ENCODE measurements around the gene NBPF1. TPM values are rescaled to one million over a fixed set of nuclear protein-coding genes. Genes with fewer than 3 reads are reported as not detected.
"Not testable (repeated sequence)": the region's sequence is repeated elsewhere in the genome, so short reads cannot be mapped to it uniquely, and the experiment has no call there.

Gene NBPF1
- total RNA-seq, 1 experiment from 2014 or later = 46.0 TPM

DNA sequence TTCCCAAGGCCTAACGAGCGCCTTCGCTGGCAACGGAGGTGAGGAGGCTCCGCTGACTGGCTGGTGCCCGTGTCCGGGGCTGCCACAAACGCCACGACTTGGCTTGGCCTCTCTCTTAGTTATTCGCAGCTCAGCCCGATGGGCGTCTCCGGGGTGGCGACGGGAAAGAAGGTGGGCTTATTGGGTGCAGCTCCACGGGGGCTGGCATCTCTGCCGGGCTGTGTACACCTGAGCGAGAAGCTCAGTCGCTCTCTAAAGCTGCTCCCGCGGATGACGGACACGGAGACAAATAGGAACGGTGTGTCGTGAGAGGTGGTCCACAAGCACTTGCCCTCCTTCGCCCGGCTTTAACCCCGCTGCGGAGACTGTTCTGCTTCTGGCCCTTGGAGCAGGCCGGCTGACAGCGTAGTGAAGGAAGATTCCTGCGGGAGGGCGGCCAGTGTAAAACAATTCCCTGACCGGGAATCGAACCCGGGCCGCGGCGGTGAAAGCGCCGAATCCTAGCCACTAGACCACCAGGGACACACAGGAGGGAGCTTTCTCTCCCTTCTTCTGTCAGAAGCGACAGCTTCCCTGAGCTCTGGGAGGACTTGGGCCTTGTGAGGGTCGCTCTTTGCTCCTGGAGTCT is 78.4 kb downstream of the NBPF1 start:
- POLR2A ChIA-PET; H3K79me2 ChIP-seq (ENCODE audit: insufficient read depth, low read length); H3K9me3 ChIP-seq (ENCODE audit: control insufficient read depth in 1 of 2, insufficient read depth in 1 of 2, low read depth in 1 of 2, low read length in 2 of 2); H3K4me1 ChIP-seq (ENCODE audit: control insufficient read depth in 1 of 2, insufficient read depth in 2 of 2, low read length in 2 of 2); H3K27ac ChIP-seq (ENCODE audit: low read depth, low read length); H3K36me3 ChIP-seq (ENCODE audit: control insufficient read depth in 1 of 2, insufficient read depth in 2 of 2, low read length in 2 of 2); H3K9me2 ChIP-seq (ENCODE audit: insufficient read depth); H3K27me3 ChIP-seq (ENCODE audit: insufficient read depth, low read length); H2AFZ ChIP-seq (ENCODE audit: low read depth, low read length, poor library complexity, severe bottlenecking); H4K20me1 ChIP-seq (ENCODE audit: insufficient read depth); H3K9ac ChIP-seq (ENCODE audit: low read length); CTCF ChIA-PET; intact Hi-C loops (cut with micrococcal nuclease): not testable (repeated sequence)
- Histone ChIP-seq H3K4me3 (replicated peaks in 1 of 2; ENCODE audit: low read depth in 1 of 2, low read length in 2 of 2) (0 out of 4 replicates have a peak overlapping the region, but pooled peaks of 1 of the 2 experiments have one; percentile 20), H3K4me2 (ENCODE audit: low read length) (peak overlapping the region; percentile 39)
- BruUV-seq (replicated peaks) = TSS peak; percentile 100
- RAD21 ChIA-PET (ENCODE audit: low non-redundant PET in 1 of 2, low total read pairs in 2 of 2, uncharacterized antibody in 2 of 2, unreplicated experiment in 2 of 2) = interaction anchor here in 1 of 2 experiments (0.5 kb wide), 1 partner anchor 345 kb away, joined by 6 read pairs; no protein-coding TSS in a partner anchor
- peak; percentile 76 for DNase-seq (ENCODE audit: low read depth, low spot score)
- peak; percentile 92 for ATAC-seq
- 0 out of 2 replicates have a peak, but pooled peaks have one; percentile 23 for TF ChIP-seq CBX3 (IDR thresholded peaks at IDR 0.05; ENCODE audit: low read depth)
- TF ChIP-seq, protein P1, sequence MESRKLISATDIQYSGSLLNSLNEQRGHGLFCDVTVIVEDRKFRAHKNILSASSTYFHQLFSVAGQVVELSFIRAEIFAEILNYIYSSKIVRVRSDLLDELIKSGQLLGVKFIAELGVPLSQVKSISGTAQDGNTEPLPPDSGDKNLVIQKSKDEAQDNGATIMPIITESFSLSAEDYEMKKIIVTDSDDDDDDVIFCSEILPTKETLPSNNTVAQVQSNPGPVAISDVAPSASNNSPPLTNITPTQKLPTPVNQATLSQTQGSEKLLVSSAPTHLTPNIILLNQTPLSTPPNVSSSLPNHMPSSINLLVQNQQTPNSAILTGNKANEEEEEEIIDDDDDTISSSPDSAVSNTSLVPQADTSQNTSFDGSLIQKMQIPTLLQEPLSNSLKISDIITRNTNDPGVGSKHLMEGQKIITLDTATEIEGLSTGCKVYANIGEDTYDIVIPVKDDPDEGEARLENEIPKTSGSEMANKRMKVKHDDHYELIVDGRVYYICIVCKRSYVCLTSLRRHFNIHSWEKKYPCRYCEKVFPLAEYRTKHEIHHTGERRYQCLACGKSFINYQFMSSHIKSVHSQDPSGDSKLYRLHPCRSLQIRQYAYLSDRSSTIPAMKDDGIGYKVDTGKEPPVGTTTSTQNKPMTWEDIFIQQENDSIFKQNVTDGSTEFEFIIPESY (IDR thresholded peaks at IDR 0.05; ENCODE audit: extremely low read depth, insufficient replicate concordance, low read length) = peak; percentile 10
- TF ChIP-seq, protein P2, sequence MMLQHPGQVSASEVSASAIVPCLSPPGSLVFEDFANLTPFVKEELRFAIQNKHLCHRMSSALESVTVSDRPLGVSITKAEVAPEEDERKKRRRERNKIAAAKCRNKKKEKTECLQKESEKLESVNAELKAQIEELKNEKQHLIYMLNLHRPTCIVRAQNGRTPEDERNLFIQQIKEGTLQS (IDR thresholded peaks at IDR 0.05) = peak; percentile 88

DNA sequence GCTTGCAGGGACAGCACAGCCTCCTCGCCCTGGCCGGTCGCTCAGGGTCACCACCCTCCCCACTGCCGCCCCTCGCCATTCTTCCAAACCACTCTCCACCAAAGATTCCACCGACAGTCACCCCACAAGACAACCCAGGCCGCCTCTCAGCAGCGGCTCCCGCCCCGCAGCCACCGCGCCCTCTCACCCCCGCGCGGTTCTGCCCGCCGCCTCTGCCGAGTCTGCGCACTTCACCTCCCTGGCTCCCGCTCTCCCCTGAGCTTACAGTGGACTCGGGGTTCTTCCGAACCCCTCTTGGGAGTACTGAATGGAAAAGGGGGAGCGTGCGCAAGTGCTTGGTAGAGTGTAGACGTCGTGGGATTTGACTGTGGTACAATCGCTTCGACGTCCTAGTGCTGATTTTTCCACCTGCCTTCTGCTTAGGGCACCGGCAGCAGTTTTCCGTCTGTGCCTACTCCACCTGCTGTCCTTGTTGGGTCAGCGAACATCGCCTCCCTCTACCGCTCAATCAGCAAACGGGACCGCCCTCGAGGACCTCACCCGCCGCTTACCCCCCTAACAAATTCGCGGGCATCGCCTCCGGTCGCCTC is 79.0 kb downstream of the NBPF1 start:
- TF ChIP-seq, protein P3, sequence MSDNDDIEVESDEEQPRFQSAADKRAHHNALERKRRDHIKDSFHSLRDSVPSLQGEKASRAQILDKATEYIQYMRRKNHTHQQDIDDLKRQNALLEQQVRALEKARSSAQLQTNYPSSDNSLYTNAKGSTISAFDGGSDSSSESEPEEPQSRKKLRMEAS (IDR thresholded peaks at IDR 0.05) = peak; percentile 1; the same call in 1 of the 2 replicates
- H3K27me3 ChIP-seq (ENCODE audit: insufficient read depth, low read length); H4K20me1 ChIP-seq (ENCODE audit: insufficient read depth); H3K36me3 ChIP-seq (ENCODE audit: control insufficient read depth in 1 of 2, insufficient read depth in 2 of 2, low read length in 2 of 2); H3K4me1 ChIP-seq (ENCODE audit: control insufficient read depth in 1 of 2, insufficient read depth in 2 of 2, low read length in 2 of 2); POLR2A ChIA-PET; H2AFZ ChIP-seq (ENCODE audit: low read depth, low read length, poor library complexity, severe bottlenecking); CTCF ChIA-PET; intact Hi-C loops (cut with micrococcal nuclease); DNase-seq (ENCODE audit: low read depth, low spot score); H3K9me2 ChIP-seq (ENCODE audit: insufficient read depth); H3K9ac ChIP-seq (ENCODE audit: low read length); ATAC-seq; H3K79me2 ChIP-seq (ENCODE audit: insufficient read depth, low read length); H3K27ac ChIP-seq (ENCODE audit: low read depth, low read length); H3K9me3 ChIP-seq (ENCODE audit: control insufficient read depth in 1 of 2, insufficient read depth in 1 of 2, low read depth in 1 of 2, low read length in 2 of 2); BruUV-seq (replicated peaks); H3K4me3 ChIP-seq (replicated peaks in 1 of 2; ENCODE audit: low read depth in 1 of 2, low read length in 2 of 2): not testable (repeated sequence)
- RAD21 ChIA-PET (ENCODE audit: low non-redundant PET in 1 of 2, low total read pairs in 2 of 2, uncharacterized antibody in 2 of 2, unreplicated experiment in 2 of 2) = interaction anchor here in 1 of 2 experiments (0.5 kb wide), 1 partner anchor 344 kb away, joined by 6 read pairs; no protein-coding TSS in a partner anchor
- peak overlapping the region; percentile 39; the same call in 1 of the 2 replicates for H3K4me2 ChIP-seq (ENCODE audit: low read length)

DNA sequence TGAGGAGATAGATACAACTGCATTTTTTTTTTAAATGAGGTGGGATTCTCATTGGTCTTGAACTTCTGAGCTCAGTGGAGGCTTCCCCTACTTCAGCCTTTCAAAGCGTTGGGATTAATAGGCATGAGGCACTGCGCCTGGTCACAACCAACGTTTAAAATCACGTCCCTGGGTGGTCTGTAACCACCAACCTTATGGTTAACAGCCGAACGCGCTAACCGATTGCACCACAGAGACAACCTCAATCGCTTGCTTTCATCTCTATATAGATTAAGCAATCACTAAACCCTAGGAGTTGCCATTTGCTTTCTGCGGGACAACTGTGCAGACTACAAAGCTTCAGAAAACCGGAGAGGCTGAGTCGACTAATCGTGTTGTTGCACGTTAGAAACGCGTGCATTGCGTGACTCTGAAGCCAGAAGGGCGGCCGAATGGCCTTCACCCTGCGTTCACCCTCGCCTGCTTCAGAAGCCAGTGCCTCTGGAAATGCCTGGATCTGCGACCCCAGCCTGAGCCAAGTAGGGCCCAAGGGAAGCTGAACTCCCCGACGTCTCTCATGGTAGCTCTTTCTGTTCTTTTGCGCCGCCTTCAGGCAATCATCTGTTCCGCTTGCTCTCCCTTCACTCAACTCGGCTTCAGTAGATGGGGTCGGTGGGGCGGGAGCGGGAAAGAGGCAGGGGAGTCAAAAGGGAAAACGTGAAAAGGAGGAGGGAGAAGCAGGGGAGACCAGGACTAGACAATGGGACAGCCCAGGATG is 81.0 kb downstream of the NBPF1 start:
- BruUV-seq (replicated peaks); H4K20me1 ChIP-seq (ENCODE audit: insufficient read depth); intact Hi-C loops (cut with micrococcal nuclease); H3K9me2 ChIP-seq (ENCODE audit: insufficient read depth); H3K27ac ChIP-seq (ENCODE audit: low read depth, low read length); H3K9me3 ChIP-seq (ENCODE audit: control insufficient read depth in 1 of 2, insufficient read depth in 1 of 2, low read depth in 1 of 2, low read length in 2 of 2); H3K4me2 ChIP-seq (ENCODE audit: low read length); H2AFZ ChIP-seq (ENCODE audit: low read depth, low read length, poor library complexity, severe bottlenecking); H3K4me3 ChIP-seq (replicated peaks in 1 of 2; ENCODE audit: low read depth in 1 of 2, low read length in 2 of 2); ATAC-seq; H3K27me3 ChIP-seq (ENCODE audit: insufficient read depth, low read length); H3K79me2 ChIP-seq (ENCODE audit: insufficient read depth, low read length); RAD21 ChIA-PET (ENCODE audit: low non-redundant PET in 1 of 2, low total read pairs in 2 of 2, uncharacterized antibody in 2 of 2, unreplicated experiment in 2 of 2); H3K36me3 ChIP-seq (ENCODE audit: control insufficient read depth in 1 of 2, insufficient read depth in 2 of 2, low read length in 2 of 2); H3K4me1 ChIP-seq (ENCODE audit: control insufficient read depth in 1 of 2, insufficient read depth in 2 of 2, low read length in 2 of 2); DNase-seq (ENCODE audit: low read depth, low spot score); CTCF ChIA-PET; POLR2A ChIA-PET; H3K9ac ChIP-seq (ENCODE audit: low read length): not testable (repeated sequence)
